Endothelial cell of hepatic sinusoid (primary cell): ENCODE results near the gene ARHGDIB.

Source experiments
- in situ Hi-C: cut with HindIII; loops from 2 replicates; pipeline ENCODE4 v1.10.0; 2017; ENCODE audit warnings: low sequenced_read_pairs

The ARHGDIB gene

DNA sequence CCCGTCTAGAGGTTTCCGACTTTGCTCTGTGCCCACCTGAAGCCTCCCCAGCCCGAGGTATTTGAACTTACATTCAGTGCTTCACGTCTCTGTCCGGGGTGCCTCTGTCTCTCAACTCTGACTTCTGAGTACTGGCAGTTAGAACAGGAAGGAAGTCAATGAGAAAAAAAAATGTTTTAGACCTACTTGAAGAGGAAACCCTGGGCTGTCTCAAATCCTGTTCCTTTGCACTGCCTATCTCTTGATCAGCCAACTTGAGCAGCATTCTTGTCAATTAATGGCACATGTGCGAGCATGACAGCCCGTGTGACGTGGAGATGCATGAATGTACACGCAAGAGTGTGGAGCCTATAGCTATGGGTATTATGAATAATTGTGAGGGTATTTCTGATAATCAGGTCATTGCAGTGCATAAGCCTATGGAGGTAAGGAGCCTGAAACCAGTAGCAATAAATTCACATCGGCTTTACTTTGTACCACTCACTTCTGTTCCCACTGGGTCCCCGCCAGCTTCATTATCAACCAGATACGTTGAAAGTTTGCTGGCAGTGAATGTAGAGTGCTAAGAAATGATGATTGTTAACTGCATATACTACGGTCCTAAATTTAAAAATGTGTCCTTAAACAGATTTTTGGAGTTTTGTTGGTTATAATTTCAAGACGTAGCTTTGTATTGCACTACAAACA, at the start of gene ARHGDIB:
Gene ARHGDIB, minus strand, starts transcription at position 136 of the 687 bp plus-strand sequence. CDS start 10,889 bp downstream, outside the sequence.
- in situ Hi-C loops = no loop called here

DNA sequence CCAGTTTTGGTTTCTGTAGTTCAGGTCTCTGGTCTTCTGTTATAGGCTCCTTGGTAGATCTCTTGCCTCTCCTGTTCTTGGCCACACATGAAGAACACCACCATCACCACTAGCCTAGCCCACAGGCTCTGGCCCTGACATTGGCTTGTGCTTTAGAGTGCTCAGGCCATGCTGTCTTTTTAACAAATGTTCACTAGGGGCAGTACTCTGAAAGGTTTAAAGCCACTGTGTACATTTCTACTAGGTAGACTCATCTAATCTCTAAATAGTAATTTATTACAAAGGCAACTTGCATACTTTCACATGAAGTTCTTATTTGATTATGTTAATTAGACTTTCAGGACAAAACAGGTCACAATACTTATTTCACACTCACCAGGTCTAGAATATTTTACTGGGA, 49.8 kb upstream of the ARHGDIB start:
- in situ Hi-C loops = no loop called here

DNA sequence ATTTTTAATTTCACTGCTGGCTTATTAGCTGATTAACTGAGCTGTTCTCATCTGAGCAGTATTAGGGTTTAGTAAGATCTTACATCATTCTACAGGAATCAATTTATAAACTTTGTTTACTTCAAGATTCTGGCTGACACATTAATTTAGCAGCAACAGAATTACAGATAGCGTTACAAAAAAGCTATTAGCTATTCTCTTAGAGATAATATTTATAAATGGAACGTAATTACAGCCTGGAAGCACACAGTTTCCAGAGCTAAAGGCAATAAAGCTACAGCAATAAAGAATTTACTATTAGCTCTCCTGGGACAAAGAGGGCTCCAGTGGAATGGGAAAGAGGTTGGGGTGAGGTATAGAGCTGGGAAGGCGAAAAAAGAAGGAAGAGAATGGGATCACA, 46.1 kb upstream of the ARHGDIB start:
- in situ Hi-C loops = no loop called here

DNA sequence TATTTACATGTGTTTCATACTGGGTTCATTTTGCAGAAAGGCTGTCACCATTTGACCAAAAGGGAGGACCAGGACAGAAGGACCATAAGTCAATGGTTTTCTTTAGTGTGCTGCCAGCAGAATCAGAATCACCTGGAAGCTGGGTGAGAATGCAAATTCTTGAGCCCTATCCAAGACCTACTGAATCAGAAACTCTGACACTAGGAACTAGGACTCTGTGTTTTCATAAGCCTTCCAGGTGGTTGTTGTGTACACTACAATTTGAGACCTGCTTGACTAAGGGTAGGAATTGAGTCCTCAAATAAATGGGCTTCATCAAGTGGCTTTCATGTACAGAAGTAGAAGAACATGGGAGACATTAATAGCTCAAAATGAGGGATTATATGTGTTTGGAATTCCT, 43.7 kb upstream of the ARHGDIB start:
- in situ Hi-C loops = no loop called here

DNA sequence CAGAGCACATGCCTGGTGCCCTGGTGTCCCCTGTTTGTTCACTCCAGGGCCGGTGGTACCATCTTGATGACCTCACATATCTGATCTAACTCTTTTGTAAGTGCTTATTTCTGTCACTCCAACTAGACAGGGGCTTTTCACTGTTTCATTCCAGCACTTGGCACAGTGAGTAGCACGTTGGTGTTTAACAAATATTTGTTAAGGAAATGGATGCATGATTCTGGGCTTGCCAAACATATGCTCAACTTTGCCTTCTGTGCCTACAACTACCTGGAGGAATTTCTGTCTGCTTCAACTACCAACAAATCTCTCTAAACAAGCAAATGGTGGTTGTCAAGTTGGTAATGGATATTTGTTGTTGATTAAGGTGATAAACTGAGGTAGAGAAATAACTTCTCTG, 43.0 kb upstream of the ARHGDIB start:
- in situ Hi-C loops = no loop called here

DNA sequence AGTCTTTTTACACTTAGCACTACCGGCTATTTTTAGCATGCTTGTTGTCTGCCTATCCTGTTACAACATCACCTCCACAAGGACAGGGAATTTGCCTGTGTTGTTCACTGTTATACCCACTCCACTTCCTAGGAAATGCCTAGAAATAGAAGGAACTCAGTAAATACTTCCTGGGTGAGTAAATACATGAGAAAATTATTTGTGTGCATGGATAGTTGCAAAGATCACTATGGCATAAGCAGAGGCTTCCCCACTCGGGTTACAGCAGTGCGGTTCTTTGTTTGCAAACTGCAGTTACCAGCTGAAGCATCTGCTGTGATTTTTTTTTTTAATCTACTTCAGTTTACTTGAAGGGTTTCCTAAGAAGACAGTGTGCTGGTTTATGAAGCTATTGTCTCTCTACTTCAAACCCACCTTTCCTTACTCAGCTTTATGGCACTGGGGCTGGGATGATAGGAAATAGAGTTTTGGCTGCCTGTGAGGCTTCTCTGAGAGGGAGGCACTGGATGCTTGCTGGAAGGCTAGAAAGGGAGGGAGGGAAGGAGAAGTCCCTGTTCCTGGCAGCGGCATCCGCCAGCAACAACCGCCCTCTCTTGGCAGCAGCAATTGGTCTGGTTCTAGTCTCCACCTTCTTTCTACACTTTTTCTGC, 40.5 kb upstream of the ARHGDIB start:
- in situ Hi-C loops = no loop called here

DNA sequence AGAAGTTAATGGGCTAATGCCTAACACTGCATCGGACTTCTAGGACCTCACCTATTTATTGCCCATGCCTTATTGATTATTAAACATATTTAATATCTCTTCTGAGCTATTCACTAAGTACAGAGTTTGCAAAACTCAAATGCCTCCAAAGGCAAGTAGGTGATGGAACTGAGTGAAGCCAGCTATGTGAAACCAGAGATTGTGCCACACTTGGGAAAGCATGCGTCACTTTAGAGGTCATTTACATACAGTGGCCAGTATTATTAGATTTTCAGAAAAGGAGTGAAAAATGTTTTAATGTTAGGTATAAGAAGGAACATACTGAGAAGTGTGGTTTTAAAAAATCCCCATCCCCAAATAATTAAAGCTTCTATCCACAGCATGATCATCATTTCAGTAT, 39.2 kb upstream of the ARHGDIB start:
- in situ Hi-C loops = no loop called here

DNA sequence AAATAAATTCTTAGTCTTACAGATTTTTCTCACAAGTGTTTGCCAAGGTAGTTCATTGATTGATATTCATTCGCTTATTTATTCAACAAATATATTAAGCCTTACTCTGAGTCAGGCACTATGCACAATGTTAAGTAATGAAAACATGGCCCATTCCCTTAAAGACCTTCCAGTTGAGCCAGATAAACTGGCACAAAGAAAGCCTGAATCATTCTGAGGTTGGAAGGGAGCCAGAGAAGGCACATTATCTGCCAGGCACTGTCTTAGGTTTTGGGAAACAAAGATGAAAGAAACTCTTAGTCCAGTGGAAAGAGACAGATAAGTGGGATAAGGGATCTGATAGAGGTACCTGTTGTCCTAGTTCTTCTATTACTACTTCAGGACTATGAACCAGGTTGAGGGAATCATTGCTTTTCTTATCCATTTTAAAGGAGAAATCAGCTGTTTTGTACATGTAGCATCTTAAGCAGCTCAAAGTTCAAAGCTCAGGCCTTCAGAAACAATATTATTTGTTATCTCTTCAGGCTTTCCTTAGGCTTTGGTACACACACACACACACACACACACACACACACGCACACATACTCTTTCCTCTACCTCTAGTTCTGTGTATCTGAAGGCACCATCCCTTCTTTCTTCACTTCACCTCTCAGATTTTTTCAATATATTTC, 38.4 kb upstream of the ARHGDIB start:
- in situ Hi-C loops = no loop called here

DNA sequence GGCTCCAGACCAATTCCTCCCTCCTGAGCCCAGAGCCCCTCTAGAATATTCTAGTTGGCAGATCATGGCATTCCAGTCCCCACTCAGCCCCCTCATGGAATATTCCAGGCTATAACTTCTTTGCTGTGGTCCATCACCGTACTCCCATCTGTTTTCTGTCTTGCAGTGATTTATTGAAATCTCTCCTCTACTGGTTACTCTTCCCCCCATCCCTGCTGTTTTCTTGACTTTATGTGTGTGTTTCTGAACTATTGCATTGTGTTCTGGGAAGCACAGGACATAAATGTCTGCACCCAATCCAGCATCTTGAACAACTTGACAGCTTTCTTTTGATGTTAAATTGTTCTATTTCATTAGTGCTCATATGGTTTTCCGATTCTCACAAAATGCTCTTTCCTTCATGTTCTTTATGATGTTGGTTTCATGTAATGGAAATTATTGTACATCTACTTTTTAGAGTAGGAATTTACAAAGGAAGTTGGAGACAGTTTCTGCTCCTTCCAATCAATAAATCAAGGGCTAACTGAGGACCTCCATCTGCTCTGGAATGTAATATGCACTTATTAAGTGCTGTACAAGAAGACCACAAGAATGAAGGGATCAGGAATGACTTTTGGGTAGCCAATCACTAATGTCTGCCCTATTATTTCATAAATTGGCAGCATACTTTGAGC, 37.8 kb upstream of the ARHGDIB start:
- in situ Hi-C loops = no loop called here

DNA sequence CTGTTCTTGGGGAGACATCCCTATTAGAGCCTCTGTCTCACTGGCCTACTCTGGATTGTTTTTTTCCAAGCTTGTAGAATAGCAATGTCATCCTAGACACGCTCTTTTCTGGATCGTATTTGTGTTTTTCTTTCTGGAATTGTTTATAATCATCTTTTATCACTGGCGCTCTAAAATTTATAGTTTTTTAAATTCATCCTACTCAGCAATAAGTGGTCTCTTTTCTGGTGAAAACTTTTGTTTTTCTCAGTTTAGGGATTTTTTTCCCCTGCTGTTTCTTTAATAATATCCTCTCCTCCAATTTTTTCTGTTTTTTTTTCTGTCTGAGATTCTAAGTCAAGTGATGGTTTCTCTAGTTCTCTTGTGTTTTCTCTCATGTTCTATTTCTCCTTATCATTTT, 36.6 kb upstream of the ARHGDIB start:
- in situ Hi-C loops = no loop called here

DNA sequence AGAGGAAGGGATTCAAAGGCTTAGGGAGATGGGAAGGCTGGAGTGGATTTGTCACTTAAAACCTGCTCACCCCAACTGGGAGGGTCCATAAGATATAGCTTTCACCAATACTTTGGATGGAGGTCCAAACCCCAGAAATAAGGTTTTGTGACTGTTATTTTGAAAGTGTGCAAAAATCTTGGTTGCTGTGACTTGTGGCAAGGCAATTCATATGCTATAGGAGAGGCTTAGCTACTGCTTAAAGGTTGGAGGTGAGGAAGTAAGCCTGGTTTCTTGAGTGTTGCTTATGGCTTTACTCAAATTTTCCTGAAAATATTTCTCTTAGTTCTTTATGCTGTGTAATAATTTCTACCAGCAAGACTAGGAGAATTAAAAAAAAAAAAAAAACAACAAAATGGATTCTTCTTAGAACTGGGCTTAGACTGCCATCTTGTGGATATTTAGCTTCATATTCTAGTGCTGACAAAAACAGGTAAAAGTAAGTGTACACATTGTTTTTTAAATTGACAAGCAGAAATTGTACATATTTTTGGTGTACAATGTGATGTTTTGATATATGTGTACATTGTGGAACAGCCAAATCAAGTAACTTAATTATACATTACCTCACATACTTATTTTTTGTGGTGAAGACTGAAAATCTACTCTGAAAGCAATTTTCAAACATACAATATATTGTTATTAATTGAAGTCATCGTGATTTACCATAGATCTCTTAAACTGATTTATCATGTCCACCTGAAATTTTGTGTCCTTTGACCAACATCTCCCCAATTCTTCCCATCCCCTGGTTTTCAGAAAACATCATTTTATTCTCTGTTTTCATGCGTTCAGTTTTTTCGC, 34.4 kb upstream of the ARHGDIB start:
- in situ Hi-C loops = no loop called here

DNA sequence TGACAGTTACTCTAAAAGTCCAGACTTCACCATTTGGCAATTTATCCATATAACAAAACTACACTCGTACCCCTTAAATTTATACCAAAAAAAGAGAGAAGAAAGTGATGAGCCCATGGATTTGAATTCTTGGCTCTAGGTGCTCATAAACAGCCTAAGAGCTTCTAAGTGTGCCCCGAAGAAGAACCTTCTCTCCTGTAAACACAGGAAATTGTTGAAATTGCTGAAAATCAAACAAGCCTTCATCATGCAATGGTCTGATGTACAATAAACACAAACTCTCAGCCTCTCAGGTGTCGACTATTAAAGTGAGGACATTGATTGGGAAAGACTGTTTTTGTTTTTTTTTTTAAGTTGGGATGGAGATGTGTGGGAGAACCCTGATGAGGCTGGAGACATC, 33.2 kb upstream of the ARHGDIB start:
- in situ Hi-C loops = no loop called here

DNA sequence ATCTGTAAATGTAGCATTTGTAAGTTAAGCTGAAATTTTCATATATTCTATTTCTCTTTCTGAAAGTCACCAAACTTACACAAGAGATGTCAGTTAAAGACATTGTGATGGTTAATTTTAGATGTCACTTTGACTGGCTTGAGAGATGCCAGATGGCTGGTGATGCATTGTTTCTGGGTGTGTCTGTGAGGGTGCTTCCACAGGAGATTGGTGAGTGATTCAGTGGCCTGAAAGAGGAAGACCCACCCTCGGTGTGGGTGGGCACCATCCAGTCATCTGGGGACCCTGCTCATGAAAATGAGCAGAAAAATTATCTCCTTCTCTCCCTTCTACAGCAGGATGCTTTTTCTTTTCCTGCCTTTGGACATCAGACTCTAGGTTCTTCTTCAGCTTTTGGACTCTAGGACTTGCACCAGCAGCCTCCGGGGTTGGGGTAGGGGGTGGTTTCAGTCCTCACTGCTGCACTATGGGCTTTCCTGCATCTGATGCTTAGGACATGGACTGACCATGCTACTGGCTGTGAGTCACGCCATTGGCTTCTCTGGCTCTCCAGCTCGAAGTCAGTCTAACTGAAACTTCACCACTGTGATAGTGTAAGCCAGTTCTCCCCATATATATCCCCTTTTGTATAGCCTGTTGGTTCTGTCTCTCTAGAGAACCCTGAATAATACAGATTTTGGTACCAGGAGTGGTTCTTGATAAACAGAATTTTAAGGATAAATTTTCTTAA, 32.3 kb upstream of the ARHGDIB start:
- in situ Hi-C loops = no loop called here

DNA sequence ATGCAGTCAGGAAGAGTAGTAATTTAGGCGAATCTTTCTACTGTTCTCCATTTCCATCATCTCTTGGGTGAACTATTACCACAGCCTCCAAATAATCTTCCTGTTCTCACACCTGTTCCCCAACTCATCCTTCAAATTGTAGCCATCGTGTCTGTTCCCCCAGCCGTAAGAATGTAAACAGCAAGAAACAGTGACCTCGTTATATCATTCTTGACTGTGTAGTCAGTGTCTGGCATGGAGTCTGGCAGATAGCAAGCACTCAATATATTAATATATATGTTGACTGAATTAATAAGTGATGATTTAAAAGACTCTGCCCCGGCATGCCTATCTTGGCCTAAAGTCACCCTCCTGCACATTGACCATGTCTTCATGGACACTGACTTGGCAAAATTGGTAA, 31.7 kb upstream of the ARHGDIB start:
- in situ Hi-C loops = no loop called here

DNA sequence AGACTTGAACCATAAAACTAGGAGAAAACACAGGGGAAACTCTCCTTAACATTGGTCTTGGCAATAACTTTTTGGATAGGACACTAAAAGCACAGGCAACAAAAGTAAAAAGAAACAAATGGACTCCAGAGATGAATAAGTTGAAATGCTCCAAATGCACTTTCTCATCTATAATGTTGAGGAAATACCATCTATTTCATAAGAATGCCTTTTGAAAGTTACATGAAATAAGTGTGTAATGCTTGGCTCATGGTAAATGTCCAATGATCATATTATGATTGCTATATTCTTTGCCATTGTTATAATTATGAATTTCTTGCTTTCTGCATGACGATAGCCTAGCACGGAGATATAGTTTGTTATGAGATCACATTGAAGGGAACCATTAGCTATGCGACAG, 31.3 kb upstream of the ARHGDIB start:
- in situ Hi-C loops = no loop called here

DNA sequence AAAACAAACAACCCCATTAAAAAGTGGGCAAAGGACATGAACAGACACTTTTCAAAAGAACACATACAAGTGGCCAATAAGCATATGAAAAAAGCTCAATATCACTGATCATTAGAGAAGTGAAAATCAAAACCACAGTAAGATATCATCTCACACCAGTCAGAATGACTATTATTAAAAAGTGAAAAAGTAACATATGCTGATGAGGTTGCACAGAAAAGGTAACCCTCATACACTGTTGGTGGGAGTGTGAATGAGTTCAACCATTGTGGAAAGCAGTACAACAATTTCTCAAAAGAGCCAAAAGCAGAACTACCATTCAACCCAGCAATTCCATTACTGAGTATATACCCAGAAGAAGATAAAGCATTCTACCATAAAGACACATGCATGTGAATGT, 29.7 kb upstream of the ARHGDIB start:
- in situ Hi-C loops = no loop called here

DNA sequence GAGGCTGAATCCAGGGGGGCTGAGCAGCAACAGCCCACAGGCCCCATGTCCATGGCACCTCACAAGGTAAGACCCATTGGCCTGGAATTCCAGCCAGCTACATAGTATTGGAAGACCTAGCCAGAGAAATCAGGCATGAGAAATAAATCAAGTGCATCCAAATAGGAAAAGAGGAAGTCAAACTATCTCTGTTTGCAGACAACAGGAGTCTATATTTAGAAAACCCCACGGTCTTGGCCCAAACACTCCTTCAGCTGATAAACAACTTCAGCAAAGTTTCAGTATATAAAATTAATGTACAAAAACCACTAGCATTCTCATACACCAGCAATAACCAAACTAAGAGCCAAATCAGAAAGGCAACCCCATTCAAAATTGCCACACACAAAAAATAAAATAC, 28.4 kb upstream of the ARHGDIB start:
- in situ Hi-C loops = no loop called here

DNA sequence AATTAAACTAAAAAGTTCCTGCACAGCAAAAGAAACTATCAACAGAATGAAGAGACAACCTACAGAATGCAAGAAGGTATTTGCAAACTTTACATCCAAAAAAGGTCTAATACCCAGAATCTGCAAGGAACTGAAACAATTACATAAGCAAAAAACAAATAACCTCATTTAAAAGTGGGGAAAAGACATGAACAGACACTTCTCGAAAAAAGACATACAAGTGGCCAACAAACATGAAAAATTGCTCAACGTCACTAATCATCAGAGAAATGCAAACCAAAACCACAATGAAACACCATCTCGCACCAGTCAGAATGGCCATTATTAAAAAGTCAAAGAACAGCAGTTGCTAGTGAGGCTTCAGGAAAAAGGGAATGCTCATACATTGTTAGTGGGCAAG, 26.6 kb upstream of the ARHGDIB start:
- in situ Hi-C loops = no loop called here

DNA sequence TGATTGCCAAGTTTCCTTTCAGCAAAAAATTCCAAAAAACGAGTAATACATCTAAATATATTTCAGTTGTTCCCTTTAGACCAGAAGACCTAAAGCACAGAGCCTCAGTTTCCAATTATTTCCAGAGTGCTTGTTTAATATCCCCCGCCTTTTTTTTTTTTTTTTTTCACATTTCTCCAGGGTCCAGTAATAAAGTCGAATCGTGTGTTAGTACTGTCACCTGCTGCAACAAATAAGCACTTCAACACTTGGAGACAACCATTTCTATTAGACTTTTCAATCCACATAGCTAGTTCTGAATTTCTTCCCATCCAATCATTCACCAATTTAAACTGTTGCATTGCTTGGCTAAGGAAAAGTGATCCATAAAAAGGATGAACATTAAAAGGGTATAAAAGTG, 25.0 kb upstream of the ARHGDIB start:
- in situ Hi-C loops = no loop called here

DNA sequence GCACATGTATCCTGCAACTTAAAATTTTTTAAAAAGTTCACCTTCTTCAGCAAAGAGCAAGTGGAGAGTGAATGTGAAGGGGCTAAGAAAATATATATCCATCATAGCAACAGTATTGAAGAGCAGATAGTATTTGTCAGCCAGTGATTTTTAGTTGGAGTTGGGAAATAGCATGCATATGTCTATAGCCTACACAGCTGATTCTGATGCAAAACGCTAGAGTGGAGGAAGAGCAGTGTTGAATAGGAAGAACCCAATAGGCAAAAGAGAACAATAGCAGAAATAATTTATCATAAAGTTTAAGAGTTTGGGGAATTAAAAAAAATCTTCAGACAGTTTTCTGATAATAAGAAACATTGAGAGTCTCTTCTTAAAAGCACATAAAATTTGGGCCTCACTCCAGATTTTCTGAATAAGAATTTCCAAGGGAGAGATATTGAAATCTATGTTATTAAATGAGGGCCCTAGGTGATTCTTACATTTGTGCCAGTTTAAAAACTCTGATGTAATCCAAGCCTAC, 23.4 kb upstream of the ARHGDIB start:
- in situ Hi-C loops = no loop called here
